Thoracic aorta (tissue), 2 donors: ENCODE measurements around the gene FARP1. TPM values are rescaled to one million over a fixed set of nuclear protein-coding genes. Genes with fewer than 3 reads are reported as not detected.

Source experiments
- ATAC-seq: fragments of 150-250 bp; one replicate; pipeline ENCODE4 v1.8.0; 2017; ENCODE audit warnings: low read depth; ENCODE audit not compliant: insufficient number of reproducible peaks, low FRiP score
- DNase-seq: peaks from one replicate; pipeline ENCODE4 v3.0.0-alpha.2; 2020; ENCODE audit warnings: low spot score
- H3K27ac ChIP-seq, 2 donors: fragments of 200-600 bp; sonication (generic); 1 replicate in 1 of 2; 2 replicates in 1 of 2; pipeline ENCODE4 v1.5.1; 2016; ENCODE audit warnings: mild to moderate bottlenecking in 2 of 2, moderate library complexity in 2 of 2
- H3K27me3 ChIP-seq: fragments of 200-600 bp; sonication (generic); replicated peaks from 2 replicates; pipeline ENCODE4 v1.6.0; 2016; ENCODE audit warnings: mild to moderate bottlenecking; ENCODE audit not compliant: insufficient read depth
- H3K36me3 ChIP-seq: fragments of 200-600 bp; sonication (generic); one replicate; pipeline ENCODE4 v1.5.1; 2016
- H3K4me1 ChIP-seq, 2 donors: fragments of 200-600 bp; sonication (generic); 1 replicate in 1 of 2; 2 replicates in 1 of 2; pipeline versions ENCODE4 v1.5.1 to v1.6.0; 2016; ENCODE audit warnings: low read depth in 2 of 2, mild to moderate bottlenecking in 1 of 2; ENCODE audit not compliant: control insufficient read depth in 1 of 2
- H3K4me3 ChIP-seq: fragments of 200-600 bp; sonication (generic); 2 replicates; pipeline ENCODE4 v1.5.1; 2016; ENCODE audit warnings: mild to moderate bottlenecking
- H3K9me3 ChIP-seq: fragments of 200-600 bp; sonication (generic); 2 replicates; pipeline ENCODE4 v1.5.1; 2016
- CTCF ChIP-seq: fragments of 200-600 bp; sonication (generic); IDR thresholded peaks from one replicate; pipeline ENCODE4 v1.5.1; 2019; ENCODE audit warnings: antibody characterized with exemption
- total RNA-seq, 2 donors: library from RNA; depleted of rRNA; stranded (reverse); fragments of >200 nt; gene quantifications; one replicate each; pipeline versions ENCODE4 v1.1.0 to v1.2.3, GENCODE V29; 2016

The FARP1 gene
- total RNA-seq, 2 donors from 2014 or later, result 17.6 to 30.3 TPM

DNA sequence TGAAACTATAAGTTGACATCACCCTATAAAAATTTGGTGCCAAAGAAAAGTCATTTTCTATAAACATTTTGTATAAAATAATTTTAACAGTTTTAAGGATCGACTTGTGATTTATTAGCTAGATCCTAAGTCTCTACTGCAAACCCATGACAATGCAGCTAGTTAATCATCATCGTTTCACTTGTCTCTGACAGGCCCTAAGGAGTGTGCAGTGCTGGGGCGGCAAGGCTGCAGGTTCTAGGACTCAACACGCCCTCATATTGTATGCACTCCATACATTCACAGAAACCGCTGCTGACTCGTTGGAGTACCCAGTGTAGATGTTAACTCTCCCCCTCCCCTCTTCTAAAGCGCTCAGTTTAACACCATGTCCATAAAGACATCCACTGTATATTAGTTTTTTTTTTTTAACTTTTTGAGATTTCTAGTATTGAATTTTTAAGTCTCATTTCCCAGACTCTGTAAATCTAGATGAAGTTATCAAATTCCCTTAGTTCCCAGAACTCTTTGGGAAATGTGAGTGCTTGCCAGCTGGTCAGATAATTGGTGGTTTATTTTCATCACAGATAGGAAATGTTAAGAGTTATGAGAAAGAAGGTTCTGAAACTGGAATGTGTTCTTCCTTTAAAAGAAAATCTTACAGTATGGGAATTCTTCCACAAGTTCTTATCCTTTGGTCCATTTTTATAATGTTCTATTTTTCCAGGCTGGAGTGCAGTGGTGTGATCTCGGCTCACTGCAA, 197.0 kb downstream of the FARP1 start:
- DNase-seq (no peak), ATAC-seq (no peak)
- Histone ChIP-seq H3K9me3 (no peaks in the 10 kb centered on the region), H3K4me3 (no peak overlapping the region), H3K4me1 (no peaks in the 10 kb centered on the region), H3K27ac (no peak overlapping the region), H3K27me3 (no peaks in the 10 kb centered on the region), H3K36me3 (no peaks in the 10 kb centered on the region)
- no peak for TF ChIP-seq CTCF

DNA sequence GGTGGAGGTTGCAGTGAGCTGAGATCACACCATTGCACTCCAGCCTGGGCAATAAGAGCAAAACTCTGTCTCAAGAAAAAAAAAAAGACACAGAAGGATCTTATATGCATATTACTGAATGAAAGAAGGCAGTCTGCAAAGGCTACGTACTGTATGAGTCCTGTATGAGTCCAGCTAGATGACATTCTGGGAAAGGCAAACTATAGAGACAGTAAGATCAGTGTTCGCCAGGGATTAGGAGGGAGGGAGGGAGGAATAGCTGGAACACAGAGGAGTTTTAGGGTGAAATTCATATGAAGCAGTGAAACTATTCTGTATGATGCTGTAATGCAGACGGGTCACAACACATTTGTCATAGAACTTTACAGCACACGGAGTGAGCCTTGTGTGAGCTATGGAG, 200.1 kb downstream of the FARP1 start:
- TF ChIP-seq CTCF, result no peak
- Histone ChIP-seq H3K27me3 (no peaks in the 10 kb centered on the region), H3K36me3 (no peaks in the 10 kb centered on the region), H3K27ac (no peak overlapping the region), H3K9me3 (no peaks in the 10 kb centered on the region), H3K4me1 (no peaks in the 10 kb centered on the region), H3K4me3 (no peak overlapping the region)
- no peak for ATAC-seq
- no peak for DNase-seq

DNA sequence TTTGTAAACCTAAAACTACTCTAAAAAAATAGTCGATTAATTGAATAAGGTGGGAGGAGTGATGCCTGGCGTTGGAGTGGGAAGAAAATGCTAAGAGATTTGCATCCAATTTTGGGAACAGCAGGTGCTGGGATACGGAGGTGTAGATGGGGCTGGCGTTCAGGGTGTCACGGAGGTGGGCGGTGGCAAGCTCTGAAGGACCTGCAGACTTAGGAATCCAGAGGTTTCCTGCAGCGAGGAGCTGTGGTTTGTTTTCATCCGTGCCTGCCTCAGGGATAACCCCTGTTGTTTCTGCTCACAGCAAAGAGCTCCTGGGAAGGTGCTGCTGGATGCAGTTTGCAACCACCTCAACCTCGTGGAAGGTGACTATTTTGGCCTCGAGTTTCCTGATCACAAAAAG, 200.6 kb downstream of the FARP1 start:
- DNase-seq (no peak), ATAC-seq (no peak)

GRCh38 chr13:98344392-98344791, 201.5 kb downstream of the FARP1 start:
- Histone ChIP-seq H3K27me3 (no peaks in the 10 kb centered on the region), H3K4me3 (no peak overlapping the region), H3K27ac (no peak overlapping the region), H3K36me3 (no peaks in the 10 kb centered on the region), H3K4me1 (no peaks in the 10 kb centered on the region), H3K9me3 (no peaks in the 10 kb centered on the region)
- no peak for ATAC-seq
- no peak for DNase-seq
- TF ChIP-seq CTCF, result no peak

More for the DNA sequence above, 200.6 kb downstream of the FARP1 start:
- H3K27ac ChIP-seq, result no peak overlapping the region
- H3K4me1 ChIP-seq, result no peaks in the 10 kb centered on the region
- TF ChIP-seq CTCF, result no peak
- no peaks in the 10 kb centered on the region for H3K36me3 ChIP-seq
- no peaks in the 10 kb centered on the region for H3K27me3 ChIP-seq
- H3K4me3 ChIP-seq, result no peak overlapping the region
- H3K9me3 ChIP-seq, result no peaks in the 10 kb centered on the region

- Histone ChIP-seq H3K36me3 (no peaks in the 10 kb centered on the region), H3K4me3 (no peak overlapping the region), H3K9me3 (no peaks in the 10 kb centered on the region), H3K27ac (no peak overlapping the region), H3K4me1 (no peaks in the 10 kb centered on the region), H3K27me3 (no peaks in the 10 kb centered on the region)
- no peak for TF ChIP-seq CTCF
- ATAC-seq (no peak), DNase-seq (no peak)
Measured at GRCh38 chr13:98345107-98345935, 202.4 kb downstream of the FARP1 start.
